T47D (cell line): Measurements from ENCODE around the gene ABHD17A.
A peak's percentile ranks its signal among the peaks of the same experiment; 100 is the strongest.
"Not testable (repeated sequence)": the region's sequence is repeated elsewhere in the genome, so short reads cannot be mapped to it uniquely, and the experiment has no call there.

Source experiments
- DNase-seq, 2 experiments: peaks; one replicate each; pipeline versions ENCODE4 v3.0.0 to v3.0.0-alpha.2; 2011 to 2012; ENCODE audit warnings: low read depth in 1 of 2, low spot score in 1 of 2
- JUND ChIP-seq: IDR thresholded peaks from 2 replicates; pipeline ENCODE4 v1.6.1; 2012; ENCODE audit warnings: low read depth
- in situ Hi-C: cut with HindIII; loops from 2 replicates; pipeline ENCODE4 v1.10.0; 2016; ENCODE audit warnings: low sequenced_read_pairs, low pct_unique_long_range_greater_than_20kb

Gene ABHD17A

DNA sequence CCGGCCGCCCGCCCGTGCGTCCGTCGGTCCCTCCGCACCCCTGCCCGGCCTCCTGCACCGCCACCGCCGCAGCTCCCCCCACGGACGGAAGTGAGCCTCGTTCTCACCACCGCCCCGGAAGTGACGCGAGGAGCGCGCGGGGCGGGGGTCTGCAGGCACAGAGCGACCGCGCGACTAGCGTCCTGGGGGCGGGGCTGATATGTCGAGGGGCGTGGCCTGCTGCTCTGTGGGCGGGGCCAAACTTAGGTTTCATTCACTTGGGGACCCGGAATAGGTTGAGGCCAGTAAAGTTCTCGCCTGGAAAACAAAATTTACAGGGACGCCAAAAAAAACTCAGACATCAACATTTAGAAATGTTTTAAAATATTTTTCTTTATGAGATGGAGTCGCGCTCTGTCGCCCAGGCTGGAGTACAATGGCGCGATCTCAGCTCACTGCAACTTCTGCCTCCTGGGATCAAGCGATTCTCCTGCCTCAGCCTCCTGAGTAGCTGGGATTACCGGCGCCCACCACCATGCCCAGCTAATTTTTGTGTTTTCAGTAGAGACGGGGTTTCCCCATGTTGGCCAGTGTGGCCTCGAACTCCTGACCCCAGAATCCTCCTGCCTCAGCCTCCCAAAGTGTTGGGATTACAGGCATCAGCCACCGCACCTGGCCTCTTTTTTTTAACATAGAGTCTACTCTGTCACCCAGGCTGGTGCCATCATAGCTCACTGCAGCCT lies at the start of gene ABHD17A:
Gene ABHD17A (minus strand): TSS at position 99 of the 722 bp plus-strand sequence. CDS start 3,930 bp downstream, outside the sequence.
- peak; percentile 83 to 93 for DNase-seq
- in situ Hi-C loops, result not testable (repeated sequence)

DNA sequence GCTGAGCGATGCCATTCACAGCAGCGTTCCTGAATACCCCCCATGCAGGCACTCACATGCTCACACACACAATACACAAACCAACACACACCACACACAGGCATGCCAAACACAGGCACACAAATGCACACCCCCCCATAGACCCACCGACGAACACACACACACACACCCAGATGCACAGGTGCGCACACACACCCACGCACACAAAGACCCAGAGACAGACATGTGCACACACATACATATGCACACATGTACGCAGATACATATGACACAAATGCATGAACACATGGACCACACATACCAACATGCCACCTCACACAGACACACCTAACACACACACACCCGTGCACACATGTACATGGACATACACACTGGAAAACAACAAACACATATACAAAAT lies 48.6 kb upstream of the ABHD17A start:
- no peak for DNase-seq
- no peak for TF ChIP-seq JUND
- in situ Hi-C loops, result no loop called here

DNA sequence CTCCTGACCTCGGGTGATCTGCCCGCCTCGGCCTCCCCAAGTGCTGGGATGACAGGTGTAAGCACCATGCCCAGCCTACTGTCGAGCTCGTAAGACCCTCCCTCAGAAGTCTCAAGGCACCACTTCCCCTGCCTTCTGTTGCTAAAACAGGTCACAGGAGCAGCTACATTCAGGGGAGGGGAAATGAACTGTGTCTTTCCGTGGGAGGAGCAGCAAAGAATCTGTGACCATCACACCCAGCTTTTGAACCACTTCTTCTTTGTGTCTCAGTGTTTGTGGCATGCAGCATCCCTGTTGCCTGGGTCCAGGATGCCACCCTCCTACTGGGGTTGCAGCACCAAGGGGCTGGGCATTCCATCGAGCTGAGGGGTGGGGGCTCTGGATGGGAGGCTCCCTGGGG lies 47.9 kb upstream of the ABHD17A start:
- no peak for TF ChIP-seq JUND
- in situ Hi-C loops, result no loop called here
- DNase-seq, result no peak

DNA sequence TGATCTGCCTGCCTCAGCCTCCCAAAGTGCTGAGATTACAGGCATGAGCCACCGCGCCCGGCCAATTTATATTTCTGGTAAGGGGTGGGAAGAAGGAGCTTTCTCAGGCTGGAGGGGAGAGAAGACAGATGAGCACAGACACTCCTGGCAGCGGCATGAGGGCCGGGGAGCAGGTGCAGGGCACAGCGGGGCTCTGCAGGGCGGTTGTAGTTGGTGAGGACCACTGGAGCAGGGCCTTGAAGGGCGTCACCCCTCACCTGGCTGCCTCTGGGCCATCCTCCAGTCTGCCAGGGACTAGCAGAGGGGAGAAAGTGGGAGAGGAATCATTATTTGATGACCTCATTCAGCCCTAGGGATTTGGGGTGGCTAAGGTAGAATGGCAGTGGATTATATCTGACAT lies 47.1 kb upstream of the ABHD17A start:
- no peak for DNase-seq
- in situ Hi-C loops, result no loop called here

DNA sequence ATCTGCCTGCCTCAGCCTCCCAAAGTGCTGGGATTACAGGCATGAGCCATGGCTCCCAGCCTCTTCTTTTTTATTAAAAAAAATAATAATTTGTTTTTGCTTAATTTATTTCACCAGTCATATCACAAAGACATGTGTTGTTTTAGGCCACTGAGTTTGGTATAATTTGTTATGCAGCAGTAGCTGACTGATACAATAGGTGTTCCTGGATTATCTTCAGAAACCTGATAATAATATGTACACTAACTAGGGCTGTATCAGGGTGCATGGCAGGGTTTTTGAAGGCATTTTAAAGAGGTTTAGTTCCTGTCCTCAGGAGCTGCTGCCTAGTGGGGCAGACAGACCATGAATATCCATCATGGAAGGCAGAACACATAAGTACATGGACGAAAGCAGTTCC lies 46.1 kb upstream of the ABHD17A start:
- in situ Hi-C loops, result no loop called here
- DNase-seq, result no peak
- TF ChIP-seq JUND, result no peak

More for the DNA sequence above, 47.1 kb upstream of the ABHD17A start:
- no peak for TF ChIP-seq JUND

DNA sequence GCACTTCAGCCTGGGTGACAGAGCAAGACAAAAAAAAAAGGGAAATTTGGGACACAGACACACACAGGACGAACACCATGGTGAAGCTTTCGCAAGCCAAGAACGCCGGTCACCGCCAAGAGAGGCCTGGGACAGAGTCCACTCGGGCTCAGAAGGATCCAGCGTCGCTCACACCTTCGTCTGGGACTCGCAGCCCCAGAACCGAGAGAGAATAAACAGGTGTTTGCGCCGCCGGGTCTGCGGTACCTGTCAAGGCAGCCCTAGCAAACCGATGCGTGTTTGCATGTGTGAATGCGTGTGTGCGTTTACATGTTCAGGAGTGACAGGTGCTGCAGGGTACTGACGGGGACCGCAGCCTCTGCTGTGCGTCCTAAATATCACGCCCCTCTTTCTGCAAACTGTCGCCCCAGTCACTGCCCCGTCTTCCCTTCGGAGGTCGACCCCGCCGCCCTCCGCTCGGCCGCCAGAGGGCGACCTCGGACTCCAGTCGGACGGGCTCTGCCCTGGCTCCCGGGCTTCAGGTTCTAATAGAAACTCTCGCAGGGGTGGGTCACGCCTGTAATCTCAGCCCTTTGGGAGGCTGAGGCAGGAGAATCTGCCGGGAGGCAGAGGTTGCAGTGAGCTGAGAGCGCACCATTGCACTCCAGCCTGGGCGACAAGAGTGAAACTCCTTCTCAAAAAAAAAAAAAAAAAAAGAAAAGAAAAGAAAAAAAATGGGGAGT lies 43.9 kb upstream of the ABHD17A start:
- no peak for TF ChIP-seq JUND
- in situ Hi-C loops, result no loop called here
- peak in 1 of 2 experiments; percentile 73 for DNase-seq

DNA sequence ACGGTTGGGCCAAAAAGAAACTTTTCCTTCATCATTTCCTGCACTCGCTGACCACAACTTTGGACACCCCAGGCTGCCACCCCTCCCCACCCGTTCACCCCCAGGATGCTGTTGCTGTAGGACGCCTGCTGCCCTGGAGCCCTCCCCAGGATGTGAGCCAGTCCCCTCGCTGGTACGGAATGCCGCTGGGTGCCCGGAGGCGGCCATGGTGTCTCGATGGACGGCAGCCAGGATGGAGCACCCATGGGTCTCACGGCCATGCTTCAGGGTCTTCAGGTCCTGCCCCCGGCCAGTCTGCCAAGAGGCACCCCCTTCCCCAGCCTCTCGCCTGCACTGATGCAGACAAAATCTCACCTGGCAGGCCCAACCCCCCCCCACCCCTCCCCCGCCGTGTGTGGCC lies 40.2 kb upstream of the ABHD17A start:
- TF ChIP-seq JUND, result no peak
- in situ Hi-C loops, result no loop called here
- DNase-seq, result no peak

DNA sequence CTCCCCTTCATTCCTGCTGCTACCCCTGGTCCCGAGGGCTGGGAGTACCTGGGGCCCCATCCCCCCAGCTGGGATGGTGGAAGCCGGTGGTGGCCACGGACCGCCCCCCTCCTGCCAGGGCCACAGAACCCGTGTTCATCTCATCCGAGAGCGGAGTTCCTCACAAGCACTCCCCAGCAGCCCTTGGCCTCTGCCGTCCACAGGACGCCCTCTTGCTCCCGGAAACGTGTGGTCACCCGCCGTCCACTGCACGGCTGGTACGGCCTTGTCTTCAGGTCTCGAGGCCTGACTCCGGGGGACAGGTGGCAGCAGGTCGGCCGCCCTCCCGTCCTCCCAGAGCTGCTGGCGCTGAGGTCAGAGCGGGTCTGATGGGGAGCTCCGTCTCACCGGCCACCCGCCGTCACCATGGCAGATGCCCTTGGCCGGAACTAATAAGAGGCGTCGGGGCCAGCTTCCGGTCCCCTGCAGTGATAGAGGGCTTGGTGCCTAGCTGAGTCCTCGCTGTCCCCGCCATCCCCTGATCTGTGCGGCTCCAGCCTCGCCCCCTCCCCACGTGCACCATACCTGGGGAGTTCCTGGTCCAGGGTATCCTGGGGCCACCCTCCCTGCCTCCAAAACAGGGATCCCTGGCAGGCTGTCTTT lies 39.1 kb upstream of the ABHD17A start:
- no peak for DNase-seq
- TF ChIP-seq JUND, result no peak
- in situ Hi-C loops, result no loop called here

DNA sequence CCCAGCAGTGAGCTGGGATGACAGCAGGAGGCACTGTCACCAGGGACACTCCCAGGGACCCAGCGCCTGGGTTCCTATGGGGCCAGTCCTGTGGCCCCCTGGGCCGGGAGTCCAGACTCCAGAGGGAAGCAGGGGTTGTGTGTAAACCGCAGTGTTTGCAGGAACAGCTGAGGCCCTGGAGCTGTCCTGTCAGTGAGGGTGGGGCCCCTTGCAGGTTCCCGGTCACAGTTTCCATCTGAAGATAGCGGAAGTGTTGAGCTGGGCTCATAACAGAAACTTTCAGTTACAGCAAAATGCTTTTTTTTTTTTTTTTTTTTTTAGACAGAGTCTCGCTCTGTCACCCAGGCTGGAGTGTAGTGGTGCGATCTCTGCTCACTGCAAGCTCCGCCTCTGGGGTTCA lies 38.0 kb upstream of the ABHD17A start:
- no peak for DNase-seq
- no peak for TF ChIP-seq JUND
- in situ Hi-C loops, result no loop called here

DNA sequence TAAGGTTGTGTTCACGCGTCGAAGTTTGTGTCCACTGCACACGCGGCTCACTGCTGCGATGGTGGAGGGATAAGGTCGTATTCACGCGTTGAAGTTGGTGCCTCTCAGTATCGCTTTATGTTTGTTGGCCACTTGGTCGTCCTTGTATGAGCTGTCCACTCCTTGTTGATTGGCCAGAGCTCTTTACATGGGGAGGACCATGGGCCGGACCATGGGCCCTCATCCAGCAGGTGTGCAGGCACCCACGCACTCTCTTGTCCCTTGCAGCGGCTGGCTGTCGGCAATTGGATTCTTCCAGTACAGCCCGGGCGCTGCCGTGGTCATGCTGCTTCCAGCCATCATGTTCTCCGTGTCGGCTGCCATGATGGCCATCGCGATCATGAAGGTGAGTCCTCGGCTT lies 37.5 kb upstream of the ABHD17A start:
- in situ Hi-C loops, result no loop called here
- no peak for TF ChIP-seq JUND

DNA sequence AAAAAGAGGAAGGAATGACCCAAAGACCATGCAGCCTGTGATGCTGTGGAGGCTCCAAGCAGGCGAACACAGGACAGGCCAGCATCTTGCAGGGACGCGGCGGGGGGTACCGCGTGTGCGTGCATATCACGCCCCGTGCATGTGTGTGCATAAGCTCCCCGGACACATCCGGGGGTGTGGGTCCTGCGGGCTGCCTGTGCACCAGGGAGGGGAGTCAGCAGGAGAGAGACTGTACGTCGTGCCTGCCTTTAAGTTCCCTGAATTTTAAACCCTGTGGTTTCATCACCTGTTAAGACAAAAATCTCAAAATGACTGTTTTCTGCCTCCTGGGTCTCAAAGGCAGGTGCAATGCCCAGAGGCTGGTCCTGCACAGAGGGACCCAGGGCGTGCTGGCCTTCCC lies 36.5 kb upstream of the ABHD17A start:
- in situ Hi-C loops, result no loop called here
- DNase-seq, result no peak
- TF ChIP-seq JUND, result no peak

More for the DNA sequence above, 37.5 kb upstream of the ABHD17A start:
- DNase-seq, result no peak

DNA sequence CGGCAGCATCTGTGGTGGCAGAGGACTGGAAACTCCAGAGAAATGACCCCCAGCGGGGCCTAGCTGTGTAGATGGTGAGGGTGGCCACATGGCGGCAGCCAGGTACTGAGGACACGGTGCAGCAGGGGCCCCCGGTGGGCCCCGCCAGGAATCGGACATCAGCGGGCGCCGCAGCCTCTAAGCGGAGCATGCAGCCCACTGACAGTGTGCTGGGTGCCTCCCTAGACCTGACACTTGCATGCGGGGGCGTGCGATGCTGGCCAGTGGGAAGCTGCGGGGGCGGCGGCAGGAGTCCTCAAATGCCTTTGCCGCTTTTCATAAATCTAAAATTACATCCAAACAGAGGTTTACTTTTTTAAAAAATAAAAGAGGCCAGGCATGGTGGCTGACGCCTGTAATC lies 36.0 kb upstream of the ABHD17A start:
- no peak for TF ChIP-seq JUND
- no peak for DNase-seq
- in situ Hi-C loops, result no loop called here

DNA sequence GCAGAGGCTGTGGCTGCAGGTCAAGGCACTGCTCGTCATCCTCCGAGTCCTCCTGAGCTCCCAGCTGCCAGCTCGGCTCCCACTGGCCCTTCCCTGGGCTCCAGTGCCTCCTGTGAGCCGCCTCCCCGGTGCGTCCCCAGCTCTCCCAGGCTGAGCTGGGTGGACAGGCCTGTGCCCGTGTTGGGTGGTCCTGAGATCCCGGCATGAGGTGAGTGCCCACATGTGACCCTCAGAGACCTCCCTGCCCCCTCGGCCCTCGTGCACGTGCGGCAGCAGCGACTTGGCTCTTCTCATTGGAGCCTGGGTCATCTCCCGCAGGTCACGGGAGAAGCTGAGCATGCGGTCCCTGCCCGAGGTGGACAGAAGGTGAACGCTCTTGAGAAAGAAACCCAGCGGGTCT lies 35.3 kb upstream of the ABHD17A start:
- in situ Hi-C loops, result no loop called here
- no peak for DNase-seq
- TF ChIP-seq JUND, result no peak
